ENCODE data around the gene FAM111B.
"Not testable (repeated sequence)": the region's sequence is repeated elsewhere in the genome, so short reads cannot be mapped to it uniquely, and the experiment has no call there.

The FAM111B gene

GRCh38 chr11:59106363-59107336, at the start of gene FAM111B:
Gene FAM111B (plus strand): TSS chr11:59107237. CDS start chr11:59109626, 2,389 bp downstream.
- peak; percentile 83 for DNase-seq

- DNase-seq: peak; percentile 92
These were observed 48.7 kb upstream of the FAM111B start for GRCh38 chr11:59058120-59059033.

GRCh38 chr11:59060096-59060495, 46.9 kb upstream of the FAM111B start:
- DNase-seq: not testable (repeated sequence)

GRCh38 chr11:59062602-59063529, 44.2 kb upstream of the FAM111B start:
- DNase-seq: no peak

- DNase-seq: not testable (repeated sequence)
These were observed 42.9 kb upstream of the FAM111B start for GRCh38 chr11:59063996-59064727.

- no peak for DNase-seq
These were observed 38.0 kb upstream of the FAM111B start for GRCh38 chr11:59069087-59069486.

- DNase-seq: no peak
These were observed 30.0 kb upstream of the FAM111B start for GRCh38 chr11:59076876-59077571.

- no peak for DNase-seq
These were observed 28.6 kb upstream of the FAM111B start for GRCh38 chr11:59078435-59078834.

GRCh38 chr11:59079086-59079485, 28.0 kb upstream of the FAM111B start:
- no peak for DNase-seq

- not testable (repeated sequence) for DNase-seq
These were observed 26.6 kb upstream of the FAM111B start for GRCh38 chr11:59080421-59080820.

GRCh38 chr11:59081430-59082020, 25.5 kb upstream of the FAM111B start:
- DNase-seq: not testable (repeated sequence)

GRCh38 chr11:59086007-59086406, 21.0 kb upstream of the FAM111B start, which contains the start of gene GLYATL1B:
Gene GLYATL1B (plus strand): TSS chr11:59086307. CDS start chr11:59086307, 0 bp downstream.
- DNase-seq: not testable (repeated sequence)

GRCh38 chr11:59088162-59088561, 18.9 kb upstream of the FAM111B start:
- DNase-seq: no peak

- not testable (repeated sequence) for DNase-seq
These were observed 13.5 kb upstream of the FAM111B start for GRCh38 chr11:59093576-59093975.

GRCh38 chr11:59095225-59095624, 11.8 kb upstream of the FAM111B start:
- not testable (repeated sequence) for DNase-seq

GRCh38 chr11:59095972-59096575, 11.0 kb upstream of the FAM111B start:
- not testable (repeated sequence) for DNase-seq

- peak; percentile 80 for DNase-seq
These were observed 9.8 kb upstream of the FAM111B start for GRCh38 chr11:59097113-59097708.

GRCh38 chr11:59097938-59098337, 9.1 kb upstream of the FAM111B start:
- not testable (repeated sequence) for DNase-seq

GRCh38 chr11:59102259-59102765, 4.7 kb upstream of the FAM111B start:
- DNase-seq: peak; percentile 78
